OCI-LY7 (cell line): ENCODE measurements around the gene CNIH3.

ENCODE experiments used
- CTCF ChIP-seq: fragments of 200-600 bp; sonication (generic); conservative IDR thresholded peaks from 2 replicates; pipeline ENCODE4 v1.5.1; 2014; ENCODE audit warnings: mild to moderate bottlenecking, antibody characterized with exemption, low read length, moderate library complexity, mixed read lengths
- EZH2phosphoT487 ChIP-seq: fragments of 200-600 bp; sonication (generic); IDR thresholded peaks from 2 replicates; pipeline ENCODE4 v1.6.1; 2018; ENCODE audit warnings: low read depth, borderline replicate concordance, mild to moderate bottlenecking, mixed run types, antibody characterized with exemption, low read length, moderate library complexity, mixed read lengths

- TF ChIP-seq CTCF (no peak), EZH2phosphoT487 (no peak)
These were observed 102.4 kb downstream of the CNIH3 start for GRCh38 chr1:224718470-224719053.
